Measurements from ENCODE around the gene PALD1. TPM values are rescaled to one million over a fixed set of nuclear protein-coding genes. Genes with fewer than 3 reads are reported as not detected.

The PALD1 gene
- total and polyA plus RNA-seq, 9 of the 15 experiments (the other 6 are each of a cell fraction or from before 2014, with no cell fraction given): 0.03 to 0.29 (median 0.09) TPM; not detected in 2

DNA sequence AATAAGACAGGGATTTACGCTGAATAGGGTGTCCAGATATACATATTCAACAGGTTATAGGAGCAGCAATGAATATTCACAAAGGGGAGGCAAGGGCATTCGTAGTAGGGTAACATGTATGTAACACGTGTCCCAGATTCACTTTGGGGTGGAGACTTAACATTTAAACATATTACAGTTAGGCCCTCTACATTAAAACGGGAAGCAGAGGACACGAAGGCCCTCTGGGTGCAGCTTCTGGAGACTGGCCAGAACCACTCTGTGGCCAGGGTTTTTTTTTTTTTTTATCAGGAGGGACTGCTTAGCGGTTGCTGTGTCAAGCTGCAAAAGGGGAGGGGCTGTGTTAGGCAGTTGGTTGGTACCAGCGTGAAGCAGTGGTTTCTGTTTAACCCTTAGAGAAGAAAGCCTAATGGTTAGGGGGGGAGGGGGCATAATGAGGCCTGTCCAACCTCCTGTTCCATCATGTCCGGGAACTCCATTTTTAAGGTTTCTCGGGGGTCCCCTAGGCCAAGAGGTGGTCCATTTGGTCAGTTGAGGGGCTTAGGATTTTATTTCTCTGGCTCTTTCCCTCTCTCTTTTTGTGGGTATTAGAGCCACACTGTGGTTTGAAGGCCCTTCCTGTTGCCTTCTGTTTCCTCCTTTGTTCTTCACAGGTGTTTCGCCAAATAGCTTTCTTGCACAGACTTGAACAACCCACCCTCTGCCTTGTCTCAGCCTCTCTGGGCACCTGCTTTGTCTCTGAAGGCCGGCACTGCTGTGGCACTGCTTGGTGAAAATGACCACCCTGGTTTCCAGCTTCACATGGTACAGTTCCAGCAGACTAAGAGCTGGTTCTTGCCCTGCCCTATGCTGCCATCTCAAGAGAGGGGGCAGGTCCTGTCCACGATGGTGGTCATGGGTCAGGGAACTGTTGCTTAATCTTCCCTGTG lies 97.6 kb downstream of the PALD1 start (continued):
- TF ChIP-seq ZNF644 (tag; IDR thresholded peaks at IDR 0.05; ENCODE audit: low read depth) (peak; percentile 73), ZNF232 (CRISPR knock-in tag; IDR thresholded peaks at IDR 0.05) (no peak), WHSC1 (IDR thresholded peaks at IDR 0.05; ENCODE audit: low read length) (no peak), EHMT2 (IDR thresholded peaks at IDR 0.05) (peak; percentile 26; the same call in 1 of the 2 replicates), ZNF449 (CRISPR knock-in tag; IDR thresholded peaks at IDR 0.05) (peak; percentile 5; the same call in 1 of the 2 replicates), TRIM24 (IDR thresholded peaks at IDR 0.05) (peak in 1 of 2 experiments; percentile 62; a peak in 1 of 4 replicates), E2F1 (CRISPR knock-in tag; IDR thresholded peaks at IDR 0.05) (no peak)
- TF ChIP-seq, protein P1, sequence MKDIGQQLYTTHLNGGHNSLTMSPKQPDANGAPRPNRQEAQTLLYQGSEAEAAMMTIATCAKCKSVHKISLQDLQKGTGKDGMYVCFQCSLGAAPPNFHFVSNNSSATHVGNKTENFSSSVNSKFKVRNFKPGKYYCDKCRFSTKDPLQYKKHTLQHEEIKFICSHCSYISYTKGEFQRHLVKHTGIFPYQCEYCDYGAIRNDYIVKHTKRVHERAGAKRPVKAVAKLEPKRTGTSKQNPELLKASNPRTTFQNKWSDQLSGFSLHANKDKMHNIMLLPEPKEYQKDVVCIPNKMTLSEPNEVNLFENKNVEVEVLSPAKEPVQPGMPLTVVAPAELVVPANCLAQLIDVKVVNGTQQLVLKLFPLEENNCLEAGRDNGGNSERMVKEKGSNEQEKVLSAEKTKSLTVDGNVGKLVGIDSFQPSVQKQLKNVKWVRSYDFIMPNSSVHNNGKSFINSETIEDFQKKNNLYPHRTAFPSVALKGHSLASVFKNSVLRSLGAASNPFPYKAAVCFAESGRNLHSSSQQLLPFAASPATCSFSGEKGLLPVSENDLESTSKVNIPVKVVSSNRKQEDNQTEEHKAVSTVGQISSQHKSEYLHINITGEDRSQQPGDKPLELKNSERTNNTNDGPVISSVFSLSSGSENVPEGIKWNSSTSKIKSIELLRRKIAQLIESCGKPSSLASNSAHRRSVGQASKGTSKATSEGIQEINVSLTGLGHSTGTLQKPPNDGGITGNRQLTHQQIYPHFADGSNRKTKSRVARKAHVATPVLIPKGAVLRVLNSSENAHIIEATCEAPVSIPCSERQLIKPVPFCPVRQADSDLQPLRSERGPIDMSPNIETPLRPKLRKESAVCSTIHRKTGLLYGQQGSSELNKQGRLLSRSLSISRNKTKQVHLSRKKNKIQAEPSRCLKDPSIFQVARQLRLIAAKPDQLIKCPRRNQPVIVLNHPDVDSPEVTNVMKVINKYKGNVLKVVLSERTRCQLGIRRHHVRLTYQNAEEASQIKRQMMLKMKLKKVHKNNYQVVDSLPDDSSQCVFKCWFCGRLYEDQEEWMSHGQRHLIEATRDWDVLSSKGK (CRISPR knock-in tag; IDR thresholded peaks at IDR 0.05): no peak
- TF ChIP-seq, protein P2, sequence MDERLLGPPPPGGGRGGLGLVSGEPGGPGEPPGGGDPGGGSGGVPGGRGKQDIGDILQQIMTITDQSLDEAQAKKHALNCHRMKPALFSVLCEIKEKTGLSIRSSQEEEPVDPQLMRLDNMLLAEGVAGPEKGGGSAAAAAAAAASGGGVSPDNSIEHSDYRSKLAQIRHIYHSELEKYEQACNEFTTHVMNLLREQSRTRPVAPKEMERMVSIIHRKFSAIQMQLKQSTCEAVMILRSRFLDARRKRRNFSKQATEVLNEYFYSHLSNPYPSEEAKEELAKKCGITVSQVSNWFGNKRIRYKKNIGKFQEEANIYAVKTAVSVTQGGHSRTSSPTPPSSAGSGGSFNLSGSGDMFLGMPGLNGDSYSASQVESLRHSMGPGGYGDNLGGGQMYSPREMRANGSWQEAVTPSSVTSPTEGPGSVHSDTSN (CRISPR knock-in tag; IDR thresholded peaks at IDR 0.05; ENCODE audit: low read depth): no peak
- TF ChIP-seq, protein P2 (tag; conservative IDR thresholded peaks at IDR 0.05; ENCODE audit: low read depth): 0 out of 2 replicates have a peak, but pooled peaks have one; percentile 30
- TF ChIP-seq, protein P3, sequence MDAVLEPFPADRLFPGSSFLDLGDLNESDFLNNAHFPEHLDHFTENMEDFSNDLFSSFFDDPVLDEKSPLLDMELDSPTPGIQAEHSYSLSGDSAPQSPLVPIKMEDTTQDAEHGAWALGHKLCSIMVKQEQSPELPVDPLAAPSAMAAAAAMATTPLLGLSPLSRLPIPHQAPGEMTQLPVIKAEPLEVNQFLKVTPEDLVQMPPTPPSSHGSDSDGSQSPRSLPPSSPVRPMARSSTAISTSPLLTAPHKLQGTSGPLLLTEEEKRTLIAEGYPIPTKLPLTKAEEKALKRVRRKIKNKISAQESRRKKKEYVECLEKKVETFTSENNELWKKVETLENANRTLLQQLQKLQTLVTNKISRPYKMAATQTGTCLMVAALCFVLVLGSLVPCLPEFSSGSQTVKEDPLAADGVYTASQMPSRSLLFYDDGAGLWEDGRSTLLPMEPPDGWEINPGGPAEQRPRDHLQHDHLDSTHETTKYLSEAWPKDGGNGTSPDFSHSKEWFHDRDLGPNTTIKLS (IDR thresholded peaks at IDR 0.05; ENCODE audit: borderline replicate concordance, low read depth): no peak
